Keratinocyte (primary cell): ENCODE data around the gene APP. TPM values are rescaled to one million over a fixed set of nuclear protein-coding genes. Genes with fewer than 3 reads are reported as not detected.

Experiments used
- DNase-seq: peaks from one replicate; pipeline ENCODE4 v3.0.0-alpha.2; 2011; ENCODE audit warnings: low read depth, missing footprints, low spot score
- FAIRE-seq: peaks from 2 replicates; lab custom pipeline; 2011; peaks lifted over from hg19 to GRCh38; lab: Jason Lieb, UNC
- H2AFZ ChIP-seq: 2 replicates; pipeline ENCODE4 v1.6.0; 2012; ENCODE audit warnings: low read length, control low read depth, inconsistent platforms; ENCODE audit not compliant: control insufficient read depth
- H3K27ac ChIP-seq: 2 replicates; pipeline ENCODE4 v1.5.1; 2011; ENCODE audit warnings: low read length; ENCODE audit not compliant: control insufficient read depth, insufficient read depth
- H3K27me3 ChIP-seq: 3 replicates; pipeline ENCODE4 v1.6.0; 2011; ENCODE audit warnings: low read length; ENCODE audit not compliant: control insufficient read depth, insufficient read depth; ENCODE audit errors: extremely low read depth
- H3K36me3 ChIP-seq, 2 experiments: 2 replicates in 1 of 2; 3 replicates in 1 of 2; pipeline ENCODE4 v1.5.1; 2011; ENCODE audit warnings: low read length in 2 of 2, mild to moderate bottlenecking in 1 of 2; ENCODE audit not compliant: control insufficient read depth in 2 of 2, insufficient read depth in 2 of 2; ENCODE audit errors: extremely low read depth in 1 of 2
- H3K4me1 ChIP-seq: 3 replicates; pipeline ENCODE4 v1.5.1; 2011; ENCODE audit warnings: low read length; ENCODE audit not compliant: control insufficient read depth, insufficient read depth; ENCODE audit errors: extremely low read depth
- H3K4me2 ChIP-seq: 3 replicates; pipeline ENCODE4 v1.6.0; 2011; ENCODE audit warnings: low read depth, low read length; ENCODE audit not compliant: control insufficient read depth, insufficient read depth; ENCODE audit errors: extremely low read depth
- H3K4me3 ChIP-seq, 3 experiments: fragments of 200-600 bp in 1 of 3; sonication (generic) in 1 of 3; 2 replicates in 2 of 3; 3 replicates in 1 of 3; pipeline ENCODE4 v1.5.1; 2011 to 2016; ENCODE audit warnings: low read length in 3 of 3, mild to moderate bottlenecking in 3 of 3, control low read depth in 2 of 3, inconsistent platforms in 1 of 3, low read depth in 1 of 3, mixed read lengths in 1 of 3, mixed run types in 1 of 3, moderate library complexity in 1 of 3; ENCODE audit not compliant: control insufficient read depth in 2 of 3, insufficient read depth in 2 of 3; ENCODE audit errors: extremely low read depth in 1 of 3
- H3K79me2 ChIP-seq: 2 replicates; pipeline ENCODE4 v1.6.0; 2012; ENCODE audit warnings: low read length; ENCODE audit not compliant: control insufficient read depth, insufficient read depth
- H3K9ac ChIP-seq: 3 replicates; pipeline ENCODE4 v1.6.0; 2011; ENCODE audit warnings: low read length; ENCODE audit not compliant: control insufficient read depth, insufficient read depth; ENCODE audit errors: extremely low read depth
- H3K9me1 ChIP-seq: 3 replicates; pipeline ENCODE4 v1.6.0; 2011; ENCODE audit warnings: low read length; ENCODE audit not compliant: control insufficient read depth, insufficient read depth; ENCODE audit errors: extremely low read depth
- H3K9me3 ChIP-seq: 2 replicates; pipeline ENCODE4 v1.5.1; 2012; ENCODE audit warnings: low read depth, low read length; ENCODE audit not compliant: control insufficient read depth
- H4K20me1 ChIP-seq: 3 replicates; pipeline ENCODE4 v1.6.0; 2011; ENCODE audit warnings: low read length; ENCODE audit not compliant: control insufficient read depth, insufficient read depth; ENCODE audit errors: extremely low read depth
- CTCF ChIP-seq, 3 experiments: IDR thresholded peaks in 1 of 3; conservative IDR thresholded peaks in 1 of 3; optimal IDR thresholded peaks in 1 of 3; 2 replicates in 2 of 3; 3 replicates in 1 of 3; pipeline versions ENCODE3 to v1.5.1; 2011; ENCODE audit warnings: low read length in 3 of 3, mild to moderate bottlenecking in 3 of 3, moderate library complexity in 2 of 3, control low read depth in 1 of 3, inconsistent platforms in 1 of 3; ENCODE audit not compliant: insufficient read depth in 2 of 3; ENCODE audit errors: extremely low read depth in 1 of 3
- EZH2 ChIP-seq: IDR thresholded peaks from one replicate; pipeline ENCODE4 v1.6.1; 2012; ENCODE audit warnings: inconsistent platforms, mild to moderate bottlenecking, low read length, moderate library complexity
- dilution Hi-C: fragments of 300-500 bp; cut with MboI; formaldehyde crosslinking; loops from one replicate; pipeline ENCODE4 v1.7.0; 2020; ENCODE audit warnings: low sequenced_read_pairs; ENCODE audit not compliant: extremely low pct_ligation_motif_present
- polyA plus RNA-seq, 5 experiments: library from polyadenylated mRNA; depleted of rRNA in 3 of 5; stranded (reverse) in 3 of 5; stranded (forward) in 1 of 5; unstranded in 1 of 5; fragments of >200 nt; gene quantifications; 1 replicate in 1 of 5; 2 replicates in 3 of 5; 3 replicates in 1 of 5; pipeline versions ENCODE4 v1.2.1 to v1.2.3, GENCODE V29; 2011 to 2012; ENCODE audit warnings: missing spikeins in 2 of 5, low read depth in 1 of 5, low replicate concordance in 1 of 5

APP gene
- polyA plus RNA-seq, 1 donor (not counting 4 experiments of a cell fraction or from before 2014, with no cell fraction given), result 1,015 TPM

DNA sequence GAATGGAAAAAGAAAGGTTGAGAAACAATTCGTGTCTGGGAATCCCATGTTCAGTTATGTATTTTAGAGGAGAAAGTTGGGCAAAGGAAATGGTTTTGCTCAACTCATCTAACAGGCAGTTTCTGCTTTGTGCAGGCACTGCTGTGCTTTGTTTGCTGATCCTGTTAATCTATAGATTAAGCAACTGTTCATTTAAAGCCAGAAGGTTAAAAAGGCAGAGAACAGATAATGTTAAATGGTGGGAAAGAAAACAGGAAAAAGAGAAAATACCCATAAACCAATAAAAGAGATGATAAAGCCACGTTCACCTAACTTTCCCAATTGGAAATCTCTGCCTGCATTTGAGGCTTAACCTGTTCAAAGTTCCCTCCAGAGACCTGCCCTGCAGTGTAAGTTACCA lies 70.0 kb downstream of the APP start:
- peak overlapping the region; percentile 87 for H3K27ac ChIP-seq

GRCh38 chr21:26099610-26100219 lies 70.9 kb downstream of the APP start:
- H3K27ac ChIP-seq, result peak overlapping the region; percentile 87
- peaks cover 89% of the 10 kb centered on the region for H3K79me2 ChIP-seq
- TF ChIP-seq CTCF (optimal IDR thresholded peaks at IDR 0.05 in 1 of 3, IDR thresholded peaks at IDR 0.05 in 1 of 3, conservative IDR thresholded peaks at IDR 0.05 in 1 of 3; ENCODE audit: extremely low read depth in 1 of 3, insufficient read depth in 2 of 3, low read length in 3 of 3), result no peak
- TF ChIP-seq EZH2, result no peak
- no peaks in the 10 kb centered on the region for H3K27me3 ChIP-seq
- H3K9me3 ChIP-seq, result no peaks in the 10 kb centered on the region
- peak overlapping the region; percentile 53 for H3K4me2 ChIP-seq
- H3K4me3 ChIP-seq, result no peak overlapping the region
- FAIRE-seq, result peak; percentile 39
- H3K9ac ChIP-seq, result peak overlapping the region; percentile 64
- H2AFZ ChIP-seq, result no peak overlapping the region
- H3K9me1 ChIP-seq, result no peaks in the 10 kb centered on the region
- H3K4me1 ChIP-seq, result peaks cover 32% of the 10 kb centered on the region
- dilution Hi-C loops, result no loop called here
- H3K36me3 ChIP-seq, result peaks cover 4 to 13% of the 10 kb centered on the region in 2 experiments
- DNase-seq, result no peak
- H4K20me1 ChIP-seq, result peaks cover 11% of the 10 kb centered on the region

More for the DNA sequence above, 70.0 kb downstream of the APP start:
- Histone ChIP-seq H3K4me1 (peaks cover 32% of the 10 kb centered on the region), H3K36me3 (peaks cover 4 to 10% of the 10 kb centered on the region in 2 experiments), H3K27me3 (no peaks in the 10 kb centered on the region), H3K4me2 (no peak overlapping the region), H3K4me3 (no peak overlapping the region), H3K9ac (no peak overlapping the region), H2AFZ (no peak overlapping the region), H3K79me2 (peaks cover 90% of the 10 kb centered on the region), H4K20me1 (peaks cover 11% of the 10 kb centered on the region), H3K9me1 (no peaks in the 10 kb centered on the region), H3K9me3 (no peaks in the 10 kb centered on the region)
- TF ChIP-seq CTCF (optimal IDR thresholded peaks at IDR 0.05 in 1 of 3, IDR thresholded peaks at IDR 0.05 in 1 of 3, conservative IDR thresholded peaks at IDR 0.05 in 1 of 3; ENCODE audit: extremely low read depth in 1 of 3, insufficient read depth in 2 of 3, low read length in 3 of 3) (no peak), EZH2 (no peak)
- dilution Hi-C loops, result no loop called here
- DNase-seq, result no peak
- FAIRE-seq, result peak; percentile 29
